ENCODE results near the gene SLC7A5.
"Not testable (repeated sequence)": the region's sequence is repeated elsewhere in the genome, so short reads cannot be mapped to it uniquely, and the experiment has no call there.

The SLC7A5 gene

DNA sequence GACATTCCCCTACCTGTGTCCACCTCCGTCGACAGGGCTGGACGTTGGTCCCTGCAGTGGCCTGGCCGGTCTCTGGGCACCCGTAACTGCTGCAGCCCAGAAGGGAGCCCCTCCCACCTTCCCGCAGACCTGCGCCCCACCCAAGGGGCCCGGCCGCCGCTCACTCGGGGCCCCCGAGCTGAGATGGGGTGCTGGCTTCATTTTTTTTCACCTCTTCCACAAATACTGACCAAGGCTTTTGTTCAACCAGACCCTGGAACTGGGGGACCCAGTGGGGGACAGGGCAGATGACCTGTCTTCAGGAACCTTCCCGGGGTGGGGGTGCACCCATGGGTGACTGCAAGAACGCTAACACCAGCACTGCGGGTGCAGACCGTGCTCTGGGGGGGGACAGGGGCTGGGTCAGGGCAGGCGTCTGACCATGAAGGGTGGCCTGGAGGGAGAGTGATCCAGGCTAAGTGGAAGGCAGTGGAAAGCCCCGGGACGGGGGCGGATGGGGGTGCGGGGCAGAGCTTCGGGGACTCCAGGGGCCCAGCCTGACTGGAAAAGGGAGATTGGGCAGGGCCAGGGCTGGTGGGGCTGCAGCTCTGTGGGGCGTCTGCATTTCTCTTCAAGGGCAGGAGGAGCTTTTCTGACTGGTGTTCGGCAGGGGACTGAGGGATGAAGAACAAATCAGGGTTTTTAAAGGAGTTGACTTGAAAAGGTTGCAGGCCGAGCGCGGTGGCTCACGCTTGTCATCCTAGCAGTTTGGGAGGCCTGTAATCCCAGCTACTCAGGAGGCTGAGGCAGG lies 42.3 kb downstream of the SLC7A5 start:
- peaks cover 34% of the 10 kb centered on the region for H3K36me3 ChIP-seq (replicated peaks)
- TF ChIP-seq, protein P1, sequence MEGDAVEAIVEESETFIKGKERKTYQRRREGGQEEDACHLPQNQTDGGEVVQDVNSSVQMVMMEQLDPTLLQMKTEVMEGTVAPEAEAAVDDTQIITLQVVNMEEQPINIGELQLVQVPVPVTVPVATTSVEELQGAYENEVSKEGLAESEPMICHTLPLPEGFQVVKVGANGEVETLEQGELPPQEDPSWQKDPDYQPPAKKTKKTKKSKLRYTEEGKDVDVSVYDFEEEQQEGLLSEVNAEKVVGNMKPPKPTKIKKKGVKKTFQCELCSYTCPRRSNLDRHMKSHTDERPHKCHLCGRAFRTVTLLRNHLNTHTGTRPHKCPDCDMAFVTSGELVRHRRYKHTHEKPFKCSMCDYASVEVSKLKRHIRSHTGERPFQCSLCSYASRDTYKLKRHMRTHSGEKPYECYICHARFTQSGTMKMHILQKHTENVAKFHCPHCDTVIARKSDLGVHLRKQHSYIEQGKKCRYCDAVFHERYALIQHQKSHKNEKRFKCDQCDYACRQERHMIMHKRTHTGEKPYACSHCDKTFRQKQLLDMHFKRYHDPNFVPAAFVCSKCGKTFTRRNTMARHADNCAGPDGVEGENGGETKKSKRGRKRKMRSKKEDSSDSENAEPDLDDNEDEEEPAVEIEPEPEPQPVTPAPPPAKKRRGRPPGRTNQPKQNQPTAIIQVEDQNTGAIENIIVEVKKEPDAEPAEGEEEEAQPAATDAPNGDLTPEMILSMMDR (IDR thresholded peaks at IDR 0.05; ENCODE audit: low read depth, low read length, missing control alignments), result no peak
- no peak for DNase-seq
- H3K27me3 ChIP-seq (replicated peaks), result no peaks in the 10 kb centered on the region
- no peak overlapping the region for H3K27ac ChIP-seq
- in situ Hi-C loops (cut with HindIII; ENCODE audit: low pct_ligation_motif_present, low sequenced_read_pairs), result no loop called here
- no peak overlapping the region for H3K4me3 ChIP-seq (ENCODE audit: low read depth, low read length)

DNA sequence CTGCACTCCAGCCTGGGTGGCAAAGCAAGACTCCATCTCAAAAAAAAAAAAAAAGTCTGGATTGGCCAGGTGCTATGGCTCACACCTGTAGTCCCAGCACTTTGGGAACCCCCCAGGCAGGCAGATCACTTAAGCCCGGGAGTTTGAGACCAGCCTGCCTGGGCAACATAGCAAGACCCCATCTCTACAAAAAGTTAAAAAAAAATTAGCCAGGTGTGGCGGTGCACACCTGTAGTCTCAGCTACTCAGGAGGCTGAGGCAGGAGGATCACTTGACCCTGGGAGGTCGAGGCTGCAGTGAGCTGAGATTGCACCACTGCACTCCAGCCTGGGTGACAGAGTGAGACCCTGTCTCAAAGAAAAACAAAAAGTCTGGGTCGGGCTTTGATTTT lies 42.9 kb downstream of the SLC7A5 start:
- H3K4me3 ChIP-seq (ENCODE audit: low read depth, low read length); H3K27me3 ChIP-seq (replicated peaks); in situ Hi-C loops (cut with HindIII; ENCODE audit: low pct_ligation_motif_present, low sequenced_read_pairs); H3K27ac ChIP-seq; DNase-seq: not testable (repeated sequence)
- peaks cover 28% of the 10 kb centered on the region for H3K36me3 ChIP-seq (replicated peaks)

DNA sequence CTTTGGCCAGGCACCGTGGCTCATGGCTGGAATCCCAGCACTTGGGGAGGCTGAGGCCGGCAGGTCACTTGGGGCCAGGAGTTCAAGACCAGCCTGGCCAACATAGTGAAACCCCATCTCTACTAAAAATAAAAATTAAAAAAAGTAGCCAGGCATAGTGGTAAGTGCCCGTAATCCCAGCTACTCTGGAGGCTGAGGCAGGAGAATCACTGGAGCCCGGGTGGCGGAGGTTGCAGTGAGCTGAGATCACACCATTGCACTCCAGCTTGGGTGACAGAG lies 43.5 kb downstream of the SLC7A5 start:
- in situ Hi-C loops (cut with HindIII; ENCODE audit: low pct_ligation_motif_present, low sequenced_read_pairs); DNase-seq; H3K27me3 ChIP-seq (replicated peaks); H3K4me3 ChIP-seq (ENCODE audit: low read depth, low read length); H3K27ac ChIP-seq: not testable (repeated sequence)
- H3K36me3 ChIP-seq (replicated peaks), result peaks cover 22% of the 10 kb centered on the region

DNA sequence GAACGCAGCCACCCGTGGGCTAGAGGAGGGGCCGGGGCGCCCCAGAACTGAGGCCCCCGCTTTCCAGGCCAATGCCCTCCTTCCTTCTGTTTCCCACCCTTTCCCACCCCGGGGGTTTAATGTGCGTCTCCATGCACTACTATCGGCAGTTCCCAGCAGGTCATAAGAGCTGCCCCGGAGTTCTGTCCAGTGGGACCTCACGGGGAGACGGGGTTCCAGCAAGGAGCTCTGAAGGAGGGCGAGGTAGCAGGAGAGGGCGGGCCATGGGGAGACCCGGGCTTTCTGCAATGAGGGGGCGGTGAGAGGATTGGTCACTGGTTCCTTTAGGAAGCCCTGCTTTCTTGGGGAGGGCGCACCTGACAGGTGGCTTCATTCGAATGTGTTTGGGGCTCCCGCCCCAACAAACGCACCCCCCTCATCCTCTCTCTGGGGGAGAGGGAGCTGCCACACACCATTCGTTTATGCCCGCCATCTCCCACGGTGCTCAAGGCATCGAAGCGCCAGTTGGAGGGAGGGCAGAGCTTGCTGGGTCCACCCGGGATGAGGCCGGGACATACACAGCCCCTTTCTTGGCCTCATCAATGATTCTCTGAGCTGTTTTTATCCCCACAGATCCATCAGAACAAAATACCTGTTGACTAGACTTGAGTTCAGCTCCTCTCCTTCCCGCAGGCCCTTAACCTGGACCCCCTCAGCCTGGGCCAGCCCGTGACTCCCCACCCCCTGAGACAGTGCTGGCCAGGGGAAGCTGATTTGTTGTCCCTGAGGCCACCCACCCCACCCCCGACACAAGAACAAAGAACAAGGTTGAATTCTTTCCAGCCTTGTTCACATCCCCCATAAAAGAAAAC lies 44.1 kb downstream of the SLC7A5 start:
- TF ChIP-seq, protein P1 (IDR thresholded peaks at IDR 0.05; ENCODE audit: low read depth, low read length, missing control alignments), result no peak
- Histone ChIP-seq H3K27ac (no peak overlapping the region), H3K27me3 (replicated peaks) (no peaks in the 10 kb centered on the region), H3K4me3 (ENCODE audit: low read depth, low read length) (no peak overlapping the region), H3K36me3 (replicated peaks) (peaks cover 16% of the 10 kb centered on the region)
- in situ Hi-C loops (cut with HindIII; ENCODE audit: low pct_ligation_motif_present, low sequenced_read_pairs), result no loop called here
- no peak for DNase-seq

DNA sequence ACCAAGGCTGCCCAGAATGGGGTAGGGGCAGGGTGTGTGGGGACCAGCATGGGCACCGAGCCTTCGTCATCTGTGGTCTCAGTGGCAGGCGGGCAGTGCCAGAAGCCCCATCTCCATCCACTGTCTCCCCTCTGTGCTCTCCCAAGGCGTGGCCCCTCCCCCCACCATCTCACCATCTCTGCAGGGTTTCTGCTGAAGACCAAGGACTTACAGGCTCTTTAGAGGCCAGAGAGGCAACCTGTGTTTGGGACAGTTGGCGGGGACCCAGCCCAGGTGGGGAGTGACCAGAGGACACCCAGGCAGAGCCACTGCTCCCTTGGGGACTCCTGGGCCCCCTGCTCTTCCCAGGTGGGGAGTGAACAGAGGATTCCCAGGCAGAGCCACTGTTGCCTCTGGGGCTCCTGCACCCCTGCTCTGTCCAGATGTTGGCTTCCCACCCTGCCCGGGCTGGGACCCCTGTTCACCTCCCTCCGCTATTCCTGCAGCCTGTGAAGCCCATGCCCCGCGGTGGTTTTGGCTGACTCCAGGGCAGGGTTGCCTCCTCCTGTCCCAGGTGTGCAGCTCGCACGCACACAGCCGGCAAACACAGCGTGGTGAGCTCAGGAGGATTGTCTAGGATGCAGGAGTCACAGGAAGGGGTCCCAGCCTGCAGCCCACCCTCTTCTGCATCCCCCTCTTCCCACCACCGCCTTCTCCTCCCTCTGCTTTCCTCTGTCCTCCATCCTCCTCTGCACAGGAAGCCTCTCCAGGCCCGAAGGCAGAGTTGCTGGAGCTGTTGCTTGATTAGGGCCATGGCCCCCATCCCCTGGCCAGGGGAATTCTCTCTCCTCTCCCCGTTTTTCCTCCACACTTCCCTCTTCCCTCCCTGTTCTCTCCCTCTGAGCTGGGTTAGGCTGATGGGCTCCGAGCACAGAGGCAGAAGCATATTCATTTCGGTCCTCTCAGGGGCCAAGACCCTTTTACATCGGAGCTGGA lies 45.0 kb downstream of the SLC7A5 start:
- Histone ChIP-seq H3K4me3 (ENCODE audit: low read depth, low read length) (no peak overlapping the region), H3K36me3 (replicated peaks) (peaks cover 8% of the 10 kb centered on the region), H3K27me3 (replicated peaks) (no peaks in the 10 kb centered on the region), H3K27ac (no peak overlapping the region)
- TF ChIP-seq, protein P1 (IDR thresholded peaks at IDR 0.05; ENCODE audit: low read depth, low read length, missing control alignments), result no peak
- in situ Hi-C loops (cut with HindIII; ENCODE audit: low pct_ligation_motif_present, low sequenced_read_pairs), result no loop called here
- DNase-seq, result no peak

DNA sequence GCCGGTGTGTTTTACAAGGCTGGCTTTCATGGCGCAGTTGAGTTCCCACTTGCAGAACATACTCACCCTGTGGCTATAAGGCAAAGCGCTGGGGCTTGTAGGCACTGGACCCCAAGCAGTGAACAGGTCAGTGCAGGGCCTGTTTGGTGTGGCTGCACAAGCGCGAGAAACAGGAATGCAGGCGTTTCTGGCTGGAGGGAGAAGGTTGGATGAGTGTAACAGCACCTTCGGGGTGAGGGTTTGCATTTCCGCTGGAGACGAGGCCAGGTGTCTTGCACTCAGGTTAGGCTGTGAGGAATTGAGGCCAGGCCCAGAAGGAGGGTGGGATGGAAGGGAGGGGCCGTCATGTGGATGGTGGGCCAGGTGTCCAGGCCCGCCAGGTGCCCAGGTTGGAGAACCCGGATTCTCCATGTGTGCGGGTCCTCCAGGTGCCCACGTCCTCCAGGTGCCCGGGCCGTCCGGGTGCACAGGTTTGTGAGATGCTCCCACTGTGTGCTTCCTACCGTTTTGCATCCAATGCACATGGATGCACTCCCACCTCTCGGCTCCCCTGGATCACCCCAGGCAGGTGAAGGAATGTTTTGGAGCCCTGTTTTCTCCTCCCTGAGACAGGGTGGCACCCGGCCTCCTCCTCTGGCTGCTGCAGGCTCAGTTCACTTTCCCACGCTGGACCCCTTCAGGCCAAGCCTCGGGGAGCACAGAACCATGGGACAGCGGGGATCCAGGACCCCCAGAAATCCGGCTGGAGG lies 46.0 kb downstream of the SLC7A5 start:
- Histone ChIP-seq H3K4me3 (ENCODE audit: low read depth, low read length) (no peak overlapping the region), H3K36me3 (replicated peaks) (peaks cover 2% of the 10 kb centered on the region), H3K27me3 (replicated peaks) (no peaks in the 10 kb centered on the region), H3K27ac (no peak overlapping the region)
- in situ Hi-C loops (cut with HindIII; ENCODE audit: low pct_ligation_motif_present, low sequenced_read_pairs), result no loop called here
- no peak for DNase-seq
- TF ChIP-seq, protein P1 (IDR thresholded peaks at IDR 0.05; ENCODE audit: low read depth, low read length, missing control alignments), result no peak

Data from brain microvascular endothelial cell (primary cell).